ENCODE data around the gene SDHAF2.

Gene SDHAF2

GRCh38 chr11:61472868-61473267 lies 42.9 kb downstream of the SDHAF2 start:
- Histone ChIP-seq H3K4me1 (ENCODE audit: low read length) (no peaks in the 10 kb centered on the region), H3K4me3 (ENCODE audit: low read length) (no peak overlapping the region), H3K9me3 (replicated peaks; ENCODE audit: insufficient read depth, low read length) (no peaks in the 10 kb centered on the region), H3K27ac (ENCODE audit: low read length) (no peak overlapping the region), H4K20me1 (ENCODE audit: insufficient read depth, low read length) (no peaks in the 10 kb centered on the region), H2AFZ (ENCODE audit: low read length) (no peak overlapping the region), H3K79me2 (ENCODE audit: low read length) (no peaks in the 10 kb centered on the region), H3K4me2 (ENCODE audit: low read depth, low read length) (no peak overlapping the region), H3K27me3 (replicated peaks; ENCODE audit: insufficient read depth, low read length) (no peaks in the 10 kb centered on the region), H3K9ac (ENCODE audit: low read length) (no peak overlapping the region), H3K36me3 (replicated peaks; ENCODE audit: insufficient read depth, low read length) (no peaks in the 10 kb centered on the region), H3F3A (ENCODE audit: insufficient read depth, low read length) (no peaks in the 10 kb centered on the region), H3K9me2 (replicated peaks; ENCODE audit: insufficient read depth, low read length) (no peaks in the 10 kb centered on the region)
- no peak for DNase-seq
- no peak for TF ChIP-seq EZH2phosphoT487 (IDR thresholded peaks at IDR 0.05; ENCODE audit: low read length)
- TF ChIP-seq EZH2 (optimal IDR thresholded peaks at IDR 0.05; ENCODE audit: low read depth, low read length): no peak
- TF ChIP-seq CTCF (IDR thresholded peaks at IDR 0.05; ENCODE audit: low read length): no peak

- DNase-seq: no peak
- H3K4me2 ChIP-seq (ENCODE audit: low read depth, low read length): no peak overlapping the region
- TF ChIP-seq EZH2phosphoT487 (IDR thresholded peaks at IDR 0.05; ENCODE audit: low read length) (no peak), EZH2 (optimal IDR thresholded peaks at IDR 0.05; ENCODE audit: low read depth, low read length) (no peak), CTCF (IDR thresholded peaks at IDR 0.05; ENCODE audit: low read length) (no peak)
- H3K36me3 ChIP-seq (replicated peaks; ENCODE audit: insufficient read depth, low read length): no peaks in the 10 kb centered on the region
- H3K27ac ChIP-seq (ENCODE audit: low read length): no peak overlapping the region
- no peaks in the 10 kb centered on the region for H3K79me2 ChIP-seq (ENCODE audit: low read length)
- H2AFZ ChIP-seq (ENCODE audit: low read length): no peak overlapping the region
- no peaks in the 10 kb centered on the region for H3K9me3 ChIP-seq (replicated peaks; ENCODE audit: insufficient read depth, low read length)
- H3K9ac ChIP-seq (ENCODE audit: low read length): no peak overlapping the region
- no peaks in the 10 kb centered on the region for H3K9me2 ChIP-seq (replicated peaks; ENCODE audit: insufficient read depth, low read length)
- no peaks in the 10 kb centered on the region for H3F3A ChIP-seq (ENCODE audit: insufficient read depth, low read length)
- no peaks in the 10 kb centered on the region for H3K4me1 ChIP-seq (ENCODE audit: low read length)
- no peak overlapping the region for H3K4me3 ChIP-seq (ENCODE audit: low read length)
- H4K20me1 ChIP-seq (ENCODE audit: insufficient read depth, low read length): no peaks in the 10 kb centered on the region
- H3K27me3 ChIP-seq (replicated peaks; ENCODE audit: insufficient read depth, low read length): 0 out of 2 replicates have a peak, but pooled peaks cover 6% of the 10 kb centered on the region
Observed at GRCh38 chr11:61473370-61474012, 43.6 kb downstream of the SDHAF2 start.

GRCh38 chr11:61474013-61474643 lies 44.2 kb downstream of the SDHAF2 start:
- H3K9ac ChIP-seq (ENCODE audit: low read length): no peak overlapping the region
- H3K4me2 ChIP-seq (ENCODE audit: low read depth, low read length): no peak overlapping the region
- H3K27me3 ChIP-seq (replicated peaks; ENCODE audit: insufficient read depth, low read length): peaks cover 11% of the 10 kb centered on the region; the same call in 1 of the 2 replicates
- no peak for DNase-seq
- no peaks in the 10 kb centered on the region for H3K9me2 ChIP-seq (replicated peaks; ENCODE audit: insufficient read depth, low read length)
- no peaks in the 10 kb centered on the region for H4K20me1 ChIP-seq (ENCODE audit: insufficient read depth, low read length)
- no peaks in the 10 kb centered on the region for H3F3A ChIP-seq (ENCODE audit: insufficient read depth, low read length)
- H3K79me2 ChIP-seq (ENCODE audit: low read length): no peaks in the 10 kb centered on the region
- no peaks in the 10 kb centered on the region for H3K9me3 ChIP-seq (replicated peaks; ENCODE audit: insufficient read depth, low read length)
- no peak overlapping the region for H3K4me3 ChIP-seq (ENCODE audit: low read length)
- no peak overlapping the region for H2AFZ ChIP-seq (ENCODE audit: low read length)
- no peaks in the 10 kb centered on the region for H3K4me1 ChIP-seq (ENCODE audit: low read length)
- H3K27ac ChIP-seq (ENCODE audit: low read length): no peak overlapping the region
- TF ChIP-seq EZH2 (optimal IDR thresholded peaks at IDR 0.05; ENCODE audit: low read depth, low read length): no peak
- TF ChIP-seq CTCF (IDR thresholded peaks at IDR 0.05; ENCODE audit: low read length): no peak
- no peak for TF ChIP-seq EZH2phosphoT487 (IDR thresholded peaks at IDR 0.05; ENCODE audit: low read length)
- H3K36me3 ChIP-seq (replicated peaks; ENCODE audit: insufficient read depth, low read length): no peaks in the 10 kb centered on the region
